ENCODE data around the gene PAK3. TPM values are rescaled to one million over a fixed set of nuclear protein-coding genes. Genes with fewer than 3 reads are reported as not detected.

PAK3 gene
- 2.2 TPM for polyA plus RNA-seq (2013, experiment 1 of 2; ENCODE audit: insufficient read length)
- polyA plus RNA-seq (2013, experiment 2 of 2; ENCODE audit: insufficient read length): 2.2 TPM

GRCh38 chrX:111095974-111096895, at the start of gene PAK3:
Gene PAK3, plus strand, starts transcription at chrX:111096191. Its CDS starts 26,913 bp downstream, at chrX:111123104.
- DNase-seq: peak; percentile 74

- DNase-seq: no peak
Measured at GRCh38 chrX:111047575-111047974, 48.4 kb upstream of the PAK3 start.

GRCh38 chrX:111052478-111052877, 43.5 kb upstream of the PAK3 start:
- no peak for DNase-seq

- no peak for DNase-seq
Measured at GRCh38 chrX:111071542-111072277, 24.3 kb upstream of the PAK3 start.

- no peak for DNase-seq
Measured at GRCh38 chrX:111083081-111083480, 12.9 kb upstream of the PAK3 start.

- DNase-seq: no peak
Measured at GRCh38 chrX:111086591-111087006, 9.4 kb upstream of the PAK3 start.

GRCh38 chrX:111088628-111089027, 7.4 kb upstream of the PAK3 start:
- no peak for DNase-seq

- no peak for DNase-seq
Measured at GRCh38 chrX:111090458-111090857, 5.5 kb upstream of the PAK3 start.

- DNase-seq: peak; percentile 11
Measured at GRCh38 chrX:111098874-111099273, 2.9 kb downstream of the PAK3 start.

GRCh38 chrX:111100191-111100590, 4.2 kb downstream of the PAK3 start:
- DNase-seq: peak; percentile 35

- no peak for DNase-seq
Measured at GRCh38 chrX:111101580-111101979, 5.6 kb downstream of the PAK3 start.

GRCh38 chrX:111102636-111103035, 6.6 kb downstream of the PAK3 start:
- no peak for DNase-seq

GRCh38 chrX:111103246-111103645, 7.3 kb downstream of the PAK3 start:
- no peak for DNase-seq

- DNase-seq: no peak
Measured at GRCh38 chrX:111110098-111110775, 14.2 kb downstream of the PAK3 start.

- DNase-seq: no peak
Measured at GRCh38 chrX:111114806-111115205, 18.8 kb downstream of the PAK3 start.

GRCh38 chrX:111116666-111117065, 20.7 kb downstream of the PAK3 start:
- no peak for DNase-seq

GRCh38 chrX:111119341-111119740, 23.4 kb downstream of the PAK3 start:
- DNase-seq: no peak

- DNase-seq: no peak
Measured at GRCh38 chrX:111123125-111123524, 27.1 kb downstream of the PAK3 start.

- DNase-seq: no peak
Measured at GRCh38 chrX:111123606-111124179, 27.7 kb downstream of the PAK3 start.

- DNase-seq: no peak
Measured at GRCh38 chrX:111124418-111124817, 28.4 kb downstream of the PAK3 start.

- no peak for DNase-seq
Measured at GRCh38 chrX:111127038-111127437, 31.0 kb downstream of the PAK3 start.

GRCh38 chrX:111129921-111130320, 33.9 kb downstream of the PAK3 start:
- DNase-seq: no peak

- no peak for DNase-seq
Measured at GRCh38 chrX:111131572-111131971, 35.6 kb downstream of the PAK3 start.
